Measurements from ENCODE around the gene ADGRG3. TPM values are rescaled to one million over a fixed set of nuclear protein-coding genes. Genes with fewer than 3 reads are reported as not detected.

Gene ADGRG3
- total and polyA plus RNA-seq, 2 donors (not counting 1 experiment from before 2014, with no cell fraction given) = not detected

- H3K9ac ChIP-seq (ENCODE audit: low read length) = no peak overlapping the region
- no peak overlapping the region for H2AFZ ChIP-seq (ENCODE audit: insufficient read depth, low read depth, low read length, poor library complexity, severe bottlenecking)
- H3K4me1 Mint-ChIP-seq = no peaks in the 10 kb centered on the region
- H3K9me3 Mint-ChIP-seq (ENCODE audit: insufficient read depth) = no peaks in the 10 kb centered on the region
- no peaks in the 10 kb centered on the region for H3K36me3 ChIP-seq (replicated peaks in 1 of 2; ENCODE audit: control extremely low read depth in 1 of 2, control insufficient read depth in 1 of 2, extremely low read depth in 1 of 2, insufficient read depth in 2 of 2, low read length in 1 of 2)
- H3K27ac Mint-ChIP-seq = no peak overlapping the region
- DNase-seq (no peak), ATAC-seq (ENCODE audit: low read depth) (no peak)
- CTCF ChIA-PET = no interaction called here
- H3K4me2 ChIP-seq (replicated peaks; ENCODE audit: low read depth, low read length, poor library complexity, severe bottlenecking) = no peak overlapping the region
- intact Hi-C loops (cut with micrococcal nuclease) = no loop called here
- H3K4me3 Mint-ChIP-seq = no peak overlapping the region
- H3K4me3 ChIP-seq (ENCODE audit: control extremely low read depth in 1 of 5, extremely low read depth in 1 of 5, insufficient read depth in 1 of 5, low read depth in 2 of 5, low read length in 4 of 5) = no peak overlapping the region
- peaks cover 0 to 3% (median 0%) of the 10 kb centered on the region in 3 donors for H3K9me3 ChIP-seq (ENCODE audit: control extremely low read depth in 1 of 3, control insufficient read depth in 2 of 3, insufficient read depth in 1 of 3, low read length in 2 of 3)
- no peaks in the 10 kb centered on the region for H4K20me1 ChIP-seq (ENCODE audit: control insufficient read depth, insufficient read depth, low read length, poor library complexity, severe bottlenecking)
- H3K27me3 Mint-ChIP-seq = peaks cover 30% of the 10 kb centered on the region
- WGBS (ENCODE audit: insufficient coverage) = 100% methylated on average over 3 of the region's 3 CpGs
- H3K79me2 ChIP-seq (ENCODE audit: control insufficient read depth, insufficient read depth, low read length) = no peaks in the 10 kb centered on the region
- H3K27me3 ChIP-seq (replicated peaks in 1 of 4; ENCODE audit: control extremely low read depth in 1 of 4, control insufficient read depth in 3 of 4, insufficient read depth in 4 of 4, low read length in 3 of 4) = no peaks in the 10 kb centered on the region
- no peak overlapping the region for H3K27ac ChIP-seq (ENCODE audit: low read length in 2 of 2)
- TF ChIP-seq EZH2 (IDR thresholded peaks at IDR 0.05; ENCODE audit: borderline replicate concordance, insufficient read depth, low read depth, low read length, poor library complexity, severe bottlenecking) (no peak), CTCF (IDR thresholded peaks at IDR 0.05) (no peak)
- POLR2A ChIA-PET = no interaction called here
- H3K4me1 ChIP-seq (ENCODE audit: control insufficient read depth in 2 of 2, insufficient read depth in 2 of 2, low read length in 2 of 2) = no peaks in the 10 kb centered on the region
Measured at GRCh38 chr16:57709663-57710062, 41.6 kb downstream of the ADGRG3 start.

GRCh38 chr16:57711346-57711745, 43.2 kb downstream of the ADGRG3 start:
- Mint-ChIP-seq H3K4me3 (no peak overlapping the region), H3K4me1 (no peaks in the 10 kb centered on the region), H3K9me3 (ENCODE audit: insufficient read depth) (no peaks in the 10 kb centered on the region), H3K27ac (no peak overlapping the region), H3K27me3 (peaks cover 36% of the 10 kb centered on the region)
- no peaks in the 10 kb centered on the region for H3K4me1 ChIP-seq (ENCODE audit: control insufficient read depth in 2 of 2, insufficient read depth in 2 of 2, low read length in 2 of 2)
- H3K4me2 ChIP-seq (replicated peaks; ENCODE audit: low read depth, low read length, poor library complexity, severe bottlenecking) = no peak overlapping the region
- no peak overlapping the region for H2AFZ ChIP-seq (ENCODE audit: insufficient read depth, low read depth, low read length, poor library complexity, severe bottlenecking)
- H4K20me1 ChIP-seq (ENCODE audit: control insufficient read depth, insufficient read depth, low read length, poor library complexity, severe bottlenecking) = no peaks in the 10 kb centered on the region
- CTCF ChIA-PET = no interaction called here
- POLR2A ChIA-PET = no interaction called here
- no peak overlapping the region for H3K9ac ChIP-seq (ENCODE audit: low read length)
- no peak for DNase-seq
- ATAC-seq (ENCODE audit: low read depth) = no peak
- TF ChIP-seq EZH2 (IDR thresholded peaks at IDR 0.05; ENCODE audit: borderline replicate concordance, insufficient read depth, low read depth, low read length, poor library complexity, severe bottlenecking) (no peak), CTCF (IDR thresholded peaks at IDR 0.05) (no peak)
- no peak overlapping the region for H3K27ac ChIP-seq (ENCODE audit: low read length in 2 of 2)
- no peaks in the 10 kb centered on the region for H3K79me2 ChIP-seq (ENCODE audit: control insufficient read depth, insufficient read depth, low read length)
- no peak overlapping the region for H3K4me3 ChIP-seq (ENCODE audit: control extremely low read depth in 1 of 5, extremely low read depth in 1 of 5, insufficient read depth in 1 of 5, low read depth in 2 of 5, low read length in 4 of 5)
- H3K9me3 ChIP-seq (ENCODE audit: control extremely low read depth in 1 of 3, control insufficient read depth in 2 of 3, insufficient read depth in 1 of 3, low read length in 2 of 3) = peaks cover 0 to 3% (median 0%) of the 10 kb centered on the region in 3 donors
- intact Hi-C loops (cut with micrococcal nuclease) = no loop called here
- H3K27me3 ChIP-seq (replicated peaks in 1 of 4; ENCODE audit: control extremely low read depth in 1 of 4, control insufficient read depth in 3 of 4, insufficient read depth in 4 of 4, low read length in 3 of 4) = peaks cover 0 to 3% (median 0%) of the 10 kb centered on the region in 4 experiments
- H3K36me3 ChIP-seq (replicated peaks in 1 of 2; ENCODE audit: control extremely low read depth in 1 of 2, control insufficient read depth in 1 of 2, extremely low read depth in 1 of 2, insufficient read depth in 2 of 2, low read length in 1 of 2) = no peaks in the 10 kb centered on the region
- 76% methylated on average over 5 of the region's 5 CpGs for WGBS (ENCODE audit: insufficient coverage)
